ENCODE measurements around the gene KDM7A. TPM values are rescaled to one million over a fixed set of nuclear protein-coding genes. Genes with fewer than 3 reads are reported as not detected.

Gene KDM7A
- total RNA-seq, 4 donors from 2014 or later = 15.0 to 26.3 (median 21.4) TPM

DNA sequence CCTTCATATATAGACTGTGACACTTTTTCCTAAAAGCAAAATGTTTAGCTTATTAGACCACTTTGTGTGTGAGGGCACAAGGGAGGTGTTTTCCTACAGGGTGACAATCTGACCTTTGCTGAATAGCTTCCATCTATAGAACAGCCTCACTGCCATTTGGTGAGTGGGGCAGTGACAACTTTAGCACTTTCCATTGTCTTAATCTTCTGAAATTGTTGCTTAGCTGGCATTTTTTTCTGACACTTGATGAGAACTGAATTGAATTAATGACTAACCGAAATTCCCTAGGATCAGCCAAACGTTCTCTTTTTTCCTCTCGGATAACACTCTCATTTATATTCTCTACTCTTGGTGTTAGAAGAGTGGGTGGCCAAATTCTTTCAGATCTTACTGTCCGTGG, 30.2 kb downstream of the KDM7A start:
- WGBS, 2 donors (ENCODE audit: low coverage in 1 of 2) = 46 to 68% methylated on average over 4 of the region's 4 CpGs
- Histone ChIP-seq H3K36me3 (no peaks in the 10 kb centered on the region), H3K9me3 (no peaks in the 10 kb centered on the region), H3K4me1 (peaks cover 0 to 19% (median 0%) of the 10 kb centered on the region in 3 donors), H3K4me3 (no peak overlapping the region), H3K27me3 (no peaks in the 10 kb centered on the region), H3K27ac (no peak overlapping the region)
- no peak for TF ChIP-seq POLR2AphosphoS5 (IDR thresholded peaks at IDR 0.05)
- TF ChIP-seq, protein P1, sequence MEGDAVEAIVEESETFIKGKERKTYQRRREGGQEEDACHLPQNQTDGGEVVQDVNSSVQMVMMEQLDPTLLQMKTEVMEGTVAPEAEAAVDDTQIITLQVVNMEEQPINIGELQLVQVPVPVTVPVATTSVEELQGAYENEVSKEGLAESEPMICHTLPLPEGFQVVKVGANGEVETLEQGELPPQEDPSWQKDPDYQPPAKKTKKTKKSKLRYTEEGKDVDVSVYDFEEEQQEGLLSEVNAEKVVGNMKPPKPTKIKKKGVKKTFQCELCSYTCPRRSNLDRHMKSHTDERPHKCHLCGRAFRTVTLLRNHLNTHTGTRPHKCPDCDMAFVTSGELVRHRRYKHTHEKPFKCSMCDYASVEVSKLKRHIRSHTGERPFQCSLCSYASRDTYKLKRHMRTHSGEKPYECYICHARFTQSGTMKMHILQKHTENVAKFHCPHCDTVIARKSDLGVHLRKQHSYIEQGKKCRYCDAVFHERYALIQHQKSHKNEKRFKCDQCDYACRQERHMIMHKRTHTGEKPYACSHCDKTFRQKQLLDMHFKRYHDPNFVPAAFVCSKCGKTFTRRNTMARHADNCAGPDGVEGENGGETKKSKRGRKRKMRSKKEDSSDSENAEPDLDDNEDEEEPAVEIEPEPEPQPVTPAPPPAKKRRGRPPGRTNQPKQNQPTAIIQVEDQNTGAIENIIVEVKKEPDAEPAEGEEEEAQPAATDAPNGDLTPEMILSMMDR (IDR thresholded peaks at IDR 0.05) = no peak
- no peak for TF ChIP-seq EP300 (IDR thresholded peaks at IDR 0.05)
- no peak for TF ChIP-seq POLR2A (IDR thresholded peaks at IDR 0.05)
- ATAC-seq = no peak

DNA sequence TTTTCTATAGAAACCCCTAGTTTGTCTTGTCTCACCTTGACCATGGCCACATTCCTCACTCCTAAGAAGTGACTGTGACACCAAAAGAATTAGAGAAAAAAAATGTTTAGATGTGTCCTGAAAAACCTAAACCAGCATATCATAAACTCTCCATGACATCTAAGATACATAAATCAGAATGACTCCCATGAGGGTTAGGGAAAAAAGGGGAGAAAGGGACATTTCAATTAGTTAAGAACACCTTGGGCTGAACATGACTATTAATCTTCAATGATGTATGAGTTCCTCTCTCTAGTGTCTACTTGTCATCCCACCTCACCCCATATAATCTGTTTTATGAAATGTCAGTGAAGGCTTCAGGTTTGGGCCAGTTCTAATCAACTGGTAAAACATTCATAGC, 31.1 kb downstream of the KDM7A start:
- Histone ChIP-seq H3K4me3 (no peak overlapping the region), H3K4me1 (peaks cover 0 to 15% (median 0%) of the 10 kb centered on the region in 3 donors), H3K27ac (no peak overlapping the region), H3K9me3 (no peaks in the 10 kb centered on the region), H3K27me3 (no peaks in the 10 kb centered on the region), H3K36me3 (no peaks in the 10 kb centered on the region)
- no peak for ATAC-seq
- TF ChIP-seq EP300 (IDR thresholded peaks at IDR 0.05) (no peak), POLR2AphosphoS5 (IDR thresholded peaks at IDR 0.05) (no peak), POLR2A (IDR thresholded peaks at IDR 0.05) (no peak)
- TF ChIP-seq, protein P1 (IDR thresholded peaks at IDR 0.05) = no peak

DNA sequence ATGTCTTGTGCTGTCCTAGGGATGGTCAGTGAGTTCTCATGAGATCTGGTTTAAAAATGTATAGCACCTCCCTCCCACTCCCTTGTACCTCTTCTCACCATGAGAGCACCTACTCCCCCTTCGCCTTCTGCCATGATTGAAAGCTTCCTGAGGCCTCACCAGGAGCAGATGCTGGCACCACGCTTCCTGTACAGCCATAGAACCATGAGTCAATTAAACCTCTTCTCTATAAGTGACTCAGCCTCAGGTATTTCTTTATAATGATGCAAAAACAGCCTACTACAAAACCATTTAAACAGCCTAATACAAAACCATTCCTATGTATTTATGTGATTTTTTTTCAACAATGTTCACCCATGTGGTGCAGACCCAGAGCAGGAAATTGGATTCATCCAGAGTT, 32.0 kb downstream of the KDM7A start:
- ATAC-seq = no peak
- no peaks in the 10 kb centered on the region for H3K36me3 ChIP-seq
- H3K4me1 ChIP-seq = peaks cover 0 to 6% (median 0%) of the 10 kb centered on the region in 3 donors
- WGBS, 2 donors (ENCODE audit: low coverage in 1 of 2) = 92 to 94% methylated on average over 2 of the region's 2 CpGs
- TF ChIP-seq EP300 (IDR thresholded peaks at IDR 0.05) = no peak
- TF ChIP-seq POLR2AphosphoS5 (IDR thresholded peaks at IDR 0.05) = no peak
- TF ChIP-seq, protein P1 (IDR thresholded peaks at IDR 0.05) = no peak
- no peak for TF ChIP-seq POLR2A (IDR thresholded peaks at IDR 0.05)
- H3K4me3 ChIP-seq = no peak overlapping the region
- H3K9me3 ChIP-seq = no peaks in the 10 kb centered on the region
- H3K27me3 ChIP-seq = no peaks in the 10 kb centered on the region
- H3K27ac ChIP-seq = no peak overlapping the region

DNA sequence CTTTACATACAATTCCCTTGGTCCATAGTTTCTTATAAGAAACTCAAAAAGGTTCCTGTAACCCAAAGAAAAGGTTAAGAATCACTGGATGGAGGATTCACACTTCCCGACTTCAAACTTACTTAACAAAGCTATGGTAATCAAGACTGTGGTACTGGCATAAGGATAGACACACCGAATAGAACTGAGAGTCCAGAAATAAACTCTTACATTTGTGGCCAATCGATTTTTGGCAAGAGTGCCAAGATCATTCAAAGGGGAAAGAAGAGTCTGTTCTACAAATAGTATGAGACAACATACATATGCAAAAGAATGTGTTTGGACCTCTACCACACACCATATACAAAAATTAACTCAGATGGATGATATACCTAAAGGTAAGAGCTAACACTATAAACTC, 32.8 kb downstream of the KDM7A start:
- Histone ChIP-seq H3K27me3 (no peaks in the 10 kb centered on the region), H3K27ac (no peak overlapping the region), H3K9me3 (no peaks in the 10 kb centered on the region), H3K36me3 (no peaks in the 10 kb centered on the region), H3K4me3 (no peak overlapping the region), H3K4me1 (no peaks in the 10 kb centered on the region)
- ATAC-seq = no peak
- WGBS, 2 donors (ENCODE audit: low coverage in 1 of 2) = 72 to 78% methylated on average over 2 to 3 of the region's 3 CpGs
- TF ChIP-seq EP300 (IDR thresholded peaks at IDR 0.05) (no peak), POLR2A (IDR thresholded peaks at IDR 0.05) (no peak)
- TF ChIP-seq, protein P1 (IDR thresholded peaks at IDR 0.05) = no peak

DNA sequence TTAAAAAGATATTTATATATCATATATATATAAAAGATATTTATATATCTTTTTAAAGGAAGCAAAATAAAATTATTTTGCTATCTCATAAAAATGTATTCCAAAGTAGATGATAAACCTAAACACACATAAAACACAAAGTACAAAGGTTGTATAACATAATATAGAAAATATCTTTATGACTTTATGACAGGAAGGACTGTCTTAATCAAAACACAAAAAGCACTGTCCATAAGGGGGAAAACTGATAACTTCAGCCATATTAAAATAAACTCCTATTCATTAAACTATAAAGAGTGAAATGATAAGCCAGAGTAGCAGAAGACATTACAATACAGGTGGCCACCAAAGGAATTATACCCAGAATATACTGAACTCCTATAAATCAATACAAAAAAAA, 34.8 kb downstream of the KDM7A start:
- TF ChIP-seq EP300 (IDR thresholded peaks at IDR 0.05) = no peak
- TF ChIP-seq POLR2A (IDR thresholded peaks at IDR 0.05) = no peak
- TF ChIP-seq, protein P1 (IDR thresholded peaks at IDR 0.05) = no peak
- no peak for TF ChIP-seq POLR2AphosphoS5 (IDR thresholded peaks at IDR 0.05)
- Histone ChIP-seq H3K36me3 (peaks cover 0 to 10% of the 10 kb centered on the region in 2 donors), H3K4me3 (no peak overlapping the region), H3K9me3 (no peaks in the 10 kb centered on the region), H3K27me3 (no peaks in the 10 kb centered on the region), H3K4me1 (no peaks in the 10 kb centered on the region), H3K27ac (no peak overlapping the region)
- no peak for ATAC-seq
